HUES48 (cell line): ENCODE results near the gene NUP58.

Experiments used
- H3K27ac ChIP-seq: one replicate; pipeline ENCODE4 v1.7.0; 2013; ENCODE audit warnings: low read depth, low read length, inconsistent platforms
- H3K27me3 ChIP-seq: 2 replicates; pipeline ENCODE4 v1.6.1; 2013; ENCODE audit warnings: mild to moderate bottlenecking, low read length; ENCODE audit not compliant: control insufficient read depth, insufficient read depth
- H3K36me3 ChIP-seq: 2 replicates; pipeline ENCODE4 v1.6.1; 2013; ENCODE audit warnings: low read length; ENCODE audit not compliant: control insufficient read depth, insufficient read depth
- H3K4me1 ChIP-seq: 2 replicates; pipeline ENCODE4 v1.6.1; 2013; ENCODE audit warnings: mild to moderate bottlenecking, low read length; ENCODE audit not compliant: control insufficient read depth, insufficient read depth
- H3K4me3 ChIP-seq: 2 replicates; pipeline ENCODE4 v1.5.1; 2013; ENCODE audit warnings: mild to moderate bottlenecking, low read depth, low read length
- H3K9ac ChIP-seq: 2 replicates; pipeline ENCODE4 v1.6.1; 2013; ENCODE audit warnings: mild to moderate bottlenecking, low read depth, low read length, moderate library complexity
- H3K9me3 ChIP-seq: 2 replicates; pipeline ENCODE4 v1.6.1; 2013; ENCODE audit warnings: low read length; ENCODE audit not compliant: control insufficient read depth, insufficient read depth

The NUP58 gene

GRCh38 chr13:25281935-25282332 lies 19.5 kb upstream of the NUP58 start:
- no peak overlapping the region for H3K27ac ChIP-seq
- H3K4me1 ChIP-seq: peaks cover 3% of the 10 kb centered on the region; the same call in 1 of the 2 replicates
- H3K9ac ChIP-seq: no peak overlapping the region
- H3K36me3 ChIP-seq: no peaks in the 10 kb centered on the region
- H3K27me3 ChIP-seq: no peaks in the 10 kb centered on the region
- H3K4me3 ChIP-seq: no peak overlapping the region
- H3K9me3 ChIP-seq: no peaks in the 10 kb centered on the region

GRCh38 chr13:25286308-25286968 lies 15.0 kb upstream of the NUP58 start:
- H3K4me1 ChIP-seq: peaks cover 3% of the 10 kb centered on the region
- no peaks in the 10 kb centered on the region for H3K36me3 ChIP-seq
- peak overlapping the region; percentile 86 for H3K4me3 ChIP-seq
- H3K27ac ChIP-seq: peak overlapping the region; percentile 67
- peaks cover 3% of the 10 kb centered on the region; the same call in 1 of the 2 replicates for H3K27me3 ChIP-seq
- no peaks in the 10 kb centered on the region for H3K9me3 ChIP-seq
- H3K9ac ChIP-seq: peak overlapping the region; percentile 35; the same call in 1 of the 2 replicates

GRCh38 chr13:25286969-25287961 lies 14.2 kb upstream of the NUP58 start, which contains the start of gene MTMR6:
TSS of gene MTMR6 (minus strand) at chr13:25287488. CDS start at chr13:25287247, 241 bp downstream.
- H3K9ac ChIP-seq: peak within 1 kb of the TSS; percentile 35; the same call in 1 of the 2 replicates
- peak within 1 kb of the TSS; percentile 67 for H3K27ac ChIP-seq
- H3K9me3 ChIP-seq: no peaks in the 10 kb centered on the region
- peaks cover 3% of the 10 kb centered on the region for H3K4me1 ChIP-seq
- H3K4me3 ChIP-seq: peak within 1 kb of the TSS; percentile 86
- peaks cover 3% of the 10 kb centered on the region; the same call in 1 of the 2 replicates for H3K27me3 ChIP-seq
- no peaks in the 10 kb centered on the region for H3K36me3 ChIP-seq

GRCh38 chr13:25288966-25289365 lies 12.5 kb upstream of the NUP58 start:
- H3K4me3 ChIP-seq: no peak overlapping the region
- no peaks in the 10 kb centered on the region for H3K36me3 ChIP-seq
- peaks cover 3% of the 10 kb centered on the region for H3K4me1 ChIP-seq
- H3K9me3 ChIP-seq: no peaks in the 10 kb centered on the region
- no peak overlapping the region for H3K27ac ChIP-seq
- H3K9ac ChIP-seq: no peak overlapping the region
- peaks cover 3% of the 10 kb centered on the region; the same call in 1 of the 2 replicates for H3K27me3 ChIP-seq

GRCh38 chr13:25291691-25292090 lies 9.7 kb upstream of the NUP58 start:
- no peak overlapping the region for H3K4me3 ChIP-seq
- peaks cover 23% of the 10 kb centered on the region; the same call in 1 of the 2 replicates for H3K27me3 ChIP-seq
- H3K4me1 ChIP-seq: no peaks in the 10 kb centered on the region; the same call in 1 of the 2 replicates
- no peaks in the 10 kb centered on the region for H3K9me3 ChIP-seq
- H3K27ac ChIP-seq: no peak overlapping the region
- H3K36me3 ChIP-seq: no peaks in the 10 kb centered on the region
- H3K9ac ChIP-seq: no peak overlapping the region

GRCh38 chr13:25292301-25292700 lies 9.1 kb upstream of the NUP58 start:
- Histone ChIP-seq H3K27ac (no peak overlapping the region), H3K9ac (no peak overlapping the region), H3K27me3 (peaks cover 25% of the 10 kb centered on the region; the same call in 1 of the 2 replicates), H3K9me3 (no peaks in the 10 kb centered on the region), H3K4me1 (no peaks in the 10 kb centered on the region; the same call in 1 of the 2 replicates), H3K4me3 (no peak overlapping the region), H3K36me3 (no peaks in the 10 kb centered on the region)

GRCh38 chr13:25295228-25295627 lies 6.2 kb upstream of the NUP58 start:
- Histone ChIP-seq H3K27ac (no peak overlapping the region), H3K27me3 (peaks cover 24% of the 10 kb centered on the region), H3K9ac (no peak overlapping the region)

GRCh38 chr13:25295701-25296100 lies 5.7 kb upstream of the NUP58 start:
- Histone ChIP-seq H3K4me3 (no peak overlapping the region), H3K9ac (no peak overlapping the region), H3K27me3 (peaks cover 24% of the 10 kb centered on the region), H3K9me3 (no peaks in the 10 kb centered on the region), H3K36me3 (no peaks in the 10 kb centered on the region), H3K4me1 (no peaks in the 10 kb centered on the region), H3K27ac (no peak overlapping the region)

More at GRCh38 chr13:25295228-25295627, 6.2 kb upstream of the NUP58 start:
- H3K4me1 ChIP-seq: no peaks in the 10 kb centered on the region
- H3K9me3 ChIP-seq: no peaks in the 10 kb centered on the region
- H3K36me3 ChIP-seq: no peaks in the 10 kb centered on the region
- H3K4me3 ChIP-seq: no peak overlapping the region

GRCh38 chr13:25300861-25301346 lies 521 bp upstream of the NUP58 start:
- Histone ChIP-seq H3K9me3 (no peaks in the 10 kb centered on the region), H3K27ac (peak overlapping the region; percentile 92), H3K9ac (no peak overlapping the region), H3K4me3 (peak overlapping the region; percentile 86), H3K27me3 (peaks cover 13% of the 10 kb centered on the region), H3K36me3 (peaks cover 26% of the 10 kb centered on the region), H3K4me1 (peaks cover 6% of the 10 kb centered on the region; the same call in 1 of the 2 replicates)

GRCh38 chr13:25302121-25302520 lies 696 bp downstream of the NUP58 start:
- H3K4me1 ChIP-seq: peaks cover 6% of the 10 kb centered on the region; the same call in 1 of the 2 replicates
- H3K27ac ChIP-seq: peak overlapping the region; percentile 92
- peak overlapping the region; percentile 86 for H3K4me3 ChIP-seq

More at GRCh38 chr13:25302121-25302520, 696 bp downstream of the NUP58 start:
- Histone ChIP-seq H3K9ac (peak overlapping the region; percentile 85; the same call in 1 of the 2 replicates), H3K9me3 (no peaks in the 10 kb centered on the region), H3K36me3 (peaks cover 29% of the 10 kb centered on the region), H3K27me3 (peaks cover 3% of the 10 kb centered on the region; the same call in 1 of the 2 replicates)
